Measurements from ENCODE around the gene LAMB1.

LAMB1 gene

DNA sequence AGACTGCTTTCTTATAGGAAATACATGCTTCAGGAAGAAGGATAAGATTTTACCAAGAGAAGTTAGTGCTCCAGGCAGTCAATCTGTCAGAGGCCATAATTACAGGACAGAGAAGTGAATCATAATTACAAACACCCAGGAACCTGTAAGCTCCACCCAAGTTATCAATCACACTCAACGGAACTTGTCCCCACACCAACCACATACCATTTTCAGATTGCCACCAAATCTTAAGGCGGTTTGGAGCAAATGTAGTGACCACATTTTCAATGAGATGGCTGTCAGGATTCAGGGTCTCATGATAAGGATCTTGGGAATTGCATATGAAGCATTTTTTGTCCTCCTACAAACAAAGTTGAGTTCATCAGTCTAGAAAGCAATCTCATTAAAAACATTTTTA lies 4.8 kb downstream of the LAMB1 start:
- no peak for TF ChIP-seq CTCF (conservative IDR thresholded peaks at IDR 0.05)
- H3K27ac ChIP-seq = peak overlapping the region; percentile 95

- TF ChIP-seq CTCF (conservative IDR thresholded peaks at IDR 0.05) = no peak
- peak overlapping the region; percentile 95 for H3K27ac ChIP-seq
Observed at GRCh38 chr7:107996072-107996882, 6.7 kb downstream of the LAMB1 start.

DNA sequence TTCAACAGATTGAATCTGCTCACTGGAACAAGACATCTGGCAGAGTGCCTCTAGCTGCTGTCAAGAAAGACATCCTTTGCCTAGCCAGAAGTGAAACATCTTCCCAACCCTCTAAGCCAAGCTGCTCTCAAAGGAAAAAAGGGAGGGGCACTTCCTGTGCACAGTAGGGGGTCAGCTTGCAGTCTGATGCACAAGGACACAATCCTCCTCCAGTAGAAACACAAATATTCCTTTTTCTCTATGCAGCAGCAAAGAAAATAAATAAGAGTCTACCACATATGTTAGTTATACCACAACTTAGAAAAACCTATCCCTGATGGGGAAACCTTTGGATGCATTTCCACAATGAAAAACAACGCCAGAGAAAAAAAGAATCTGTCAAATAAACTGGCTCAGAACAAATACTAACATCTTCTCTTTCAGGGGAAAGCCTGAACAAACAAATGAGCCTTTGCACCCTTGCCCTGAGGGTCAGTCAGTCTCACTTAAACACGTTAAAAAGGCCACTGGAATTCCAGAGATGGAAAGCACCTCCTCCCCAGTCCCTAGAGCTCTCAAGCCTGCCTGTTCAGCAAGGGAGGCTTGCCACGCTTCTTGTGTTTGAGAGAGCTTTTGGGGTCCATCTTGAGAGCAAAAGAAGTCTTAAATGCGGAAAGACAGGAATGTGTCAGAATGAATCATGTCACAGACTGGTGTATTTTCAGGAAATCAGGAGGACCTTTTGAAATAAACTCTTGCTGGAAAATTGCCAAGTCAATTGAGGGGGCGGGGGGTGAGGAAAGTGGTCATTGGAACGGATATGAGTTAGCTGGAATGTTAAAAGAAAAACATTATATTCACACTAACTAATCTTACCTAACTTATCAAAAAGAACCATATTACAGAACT lies 7.5 kb downstream of the LAMB1 start:
- TF ChIP-seq CTCF (conservative IDR thresholded peaks at IDR 0.05) = no peak
- H3K27ac ChIP-seq = peak overlapping the region; percentile 95

DNA sequence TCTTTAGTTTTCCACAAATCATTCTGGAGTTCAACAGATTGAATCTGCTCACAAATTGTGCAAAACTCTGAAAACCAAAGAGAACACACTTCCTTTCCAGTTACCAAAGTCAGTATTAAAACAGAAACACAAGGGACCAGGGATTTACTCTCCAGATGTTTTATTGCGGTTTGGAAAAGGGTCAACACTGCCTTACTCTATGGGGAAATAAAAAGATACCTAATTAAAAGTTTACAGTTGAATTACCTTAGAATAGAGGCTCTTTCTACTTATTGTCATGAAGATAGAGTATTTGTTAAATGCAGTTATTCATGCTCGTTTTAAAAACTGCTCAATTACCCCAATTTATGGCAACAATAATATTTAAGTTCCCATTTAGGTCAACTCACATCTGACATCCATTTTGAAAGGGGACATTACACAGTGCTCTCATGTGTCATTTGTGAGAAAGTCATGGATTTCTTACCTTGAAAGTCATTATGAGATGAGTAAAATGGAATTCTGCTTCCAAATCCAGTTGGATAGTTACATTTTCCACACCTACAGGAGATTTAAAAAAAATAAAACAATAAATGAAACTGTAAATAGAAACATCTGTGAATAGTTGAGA lies 8.4 kb downstream of the LAMB1 start:
- peak overlapping the region; percentile 95 for H3K27ac ChIP-seq
- TF ChIP-seq CTCF (conservative IDR thresholded peaks at IDR 0.05) = no peak

DNA sequence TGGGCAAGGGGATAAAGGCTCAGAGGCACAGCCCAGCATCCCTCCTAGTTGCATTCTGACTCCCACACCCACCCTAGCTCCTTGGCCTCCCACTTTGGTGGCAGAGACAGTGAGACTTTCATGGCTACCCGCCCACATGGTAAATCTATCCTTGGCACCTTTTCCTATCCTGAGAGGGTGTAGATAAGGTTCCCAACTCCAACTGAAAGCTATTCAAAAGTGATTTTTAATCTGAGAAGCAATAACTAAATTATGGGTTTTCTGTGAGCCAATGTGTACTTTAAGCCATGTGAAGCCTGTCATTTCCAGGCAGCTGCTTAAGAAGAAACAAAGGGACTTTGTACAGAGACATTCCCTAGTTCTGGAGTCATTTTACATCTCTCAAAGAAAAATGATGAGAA lies 9.1 kb downstream of the LAMB1 start:
- peak overlapping the region; percentile 95 for H3K27ac ChIP-seq
- TF ChIP-seq CTCF (conservative IDR thresholded peaks at IDR 0.05) = no peak

GRCh38 chr7:107989618-107990373 lies 13.2 kb downstream of the LAMB1 start:
- TF ChIP-seq CTCF (conservative IDR thresholded peaks at IDR 0.05) = no peak
- no peak overlapping the region for H3K27ac ChIP-seq
